Stimulated activated naive B cell treated with anti-CD40 and anti-IgM and Interleukin-4, amounts not matched to agents 10 μg/mL and 1 μg/mL and 100 μg/mL, for 72 hours (primary cell): ENCODE data around the gene CNOT1.
"Not testable (repeated sequence)": the region's sequence is repeated elsewhere in the genome, so short reads cannot be mapped to it uniquely, and the experiment has no call there.

Experiments used
- ATAC-seq, 2 donors: fragments of 150-1000 bp; cut with Tn5 transposase; replicated peaks; 2 replicates each; pipeline ENCODE4 v1.10.0; 2021; ENCODE audit warnings: moderate library complexity in 1 of 2
- DNase-seq: peaks from one replicate; pipeline ENCODE4 v3.0.0; 2021
- H3K27ac Mint-ChIP-seq: one replicate; pipeline ENCODE4 v1.8.0; 2022; ENCODE audit warnings: mild to moderate bottlenecking, mixed read lengths
- H3K27me3 Mint-ChIP-seq, 2 donors: one replicate each; pipeline ENCODE4 v1.8.0; 2022; ENCODE audit warnings: mixed read lengths in 2 of 2
- H3K36me3 Mint-ChIP-seq, 2 donors: one replicate each; pipeline ENCODE4 v1.8.0; 2022; ENCODE audit warnings: mixed read lengths in 2 of 2, mild to moderate bottlenecking in 1 of 2
- H3K4me1 Mint-ChIP-seq, 2 donors: one replicate each; pipeline ENCODE4 v1.8.0; 2022; ENCODE audit warnings: mixed read lengths in 2 of 2, mild to moderate bottlenecking in 1 of 2
- H3K4me3 Mint-ChIP-seq, 2 donors: one replicate each; pipeline ENCODE4 v1.8.0; 2022; ENCODE audit warnings: mild to moderate bottlenecking in 2 of 2, mixed read lengths in 2 of 2, moderate library complexity in 1 of 2
- H3K9me3 Mint-ChIP-seq, 2 donors: one replicate each; pipeline ENCODE4 v1.8.0; 2022; ENCODE audit warnings: mixed read lengths in 2 of 2, mild to moderate bottlenecking in 1 of 2

Gene CNOT1

GRCh38 chr16:58620396-58620795 lies 9.2 kb downstream of the CNOT1 start:
- H3K4me3 Mint-ChIP-seq = no peak overlapping the region
- ATAC-seq = no peak
- no peaks in the 10 kb centered on the region for H3K9me3 Mint-ChIP-seq
- H3K36me3 Mint-ChIP-seq = peaks cover 28 to 31% of the 10 kb centered on the region in 2 donors
- no peaks in the 10 kb centered on the region for H3K27me3 Mint-ChIP-seq
- DNase-seq = no peak
- H3K4me1 Mint-ChIP-seq = peaks cover 12 to 18% of the 10 kb centered on the region in 2 donors
- H3K27ac Mint-ChIP-seq = no peak overlapping the region

GRCh38 chr16:58615280-58615679 lies 14.3 kb downstream of the CNOT1 start:
- no peaks in the 10 kb centered on the region for H3K9me3 Mint-ChIP-seq
- no peaks in the 10 kb centered on the region for H3K27me3 Mint-ChIP-seq
- DNase-seq (no peak), ATAC-seq (no peak)
- peaks cover 13 to 22% of the 10 kb centered on the region in 2 donors for H3K4me1 Mint-ChIP-seq
- H3K36me3 Mint-ChIP-seq = peaks cover 22 to 24% of the 10 kb centered on the region in 2 donors
- no peak overlapping the region for H3K27ac Mint-ChIP-seq
- no peak overlapping the region for H3K4me3 Mint-ChIP-seq

GRCh38 chr16:58614860-58615259 lies 14.8 kb downstream of the CNOT1 start:
- no peak for DNase-seq
- no peaks in the 10 kb centered on the region for H3K9me3 Mint-ChIP-seq
- H3K27ac Mint-ChIP-seq = no peak overlapping the region
- H3K4me3 Mint-ChIP-seq = no peak overlapping the region
- H3K27me3 Mint-ChIP-seq = no peaks in the 10 kb centered on the region
- H3K4me1 Mint-ChIP-seq = peaks cover 10 to 22% of the 10 kb centered on the region in 2 donors
- ATAC-seq = no peak
- H3K36me3 Mint-ChIP-seq = peaks cover 22 to 23% of the 10 kb centered on the region in 2 donors

GRCh38 chr16:58614212-58614611 lies 15.4 kb downstream of the CNOT1 start:
- H3K27ac Mint-ChIP-seq = no peak overlapping the region
- no peaks in the 10 kb centered on the region for H3K9me3 Mint-ChIP-seq
- H3K4me1 Mint-ChIP-seq = peaks cover 9 to 20% of the 10 kb centered on the region in 2 donors
- no peak for ATAC-seq
- peaks cover 19% of the 10 kb centered on the region in 2 donors for H3K36me3 Mint-ChIP-seq
- DNase-seq = no peak
- H3K4me3 Mint-ChIP-seq = no peak overlapping the region
- H3K27me3 Mint-ChIP-seq = no peaks in the 10 kb centered on the region

GRCh38 chr16:58612965-58613364 lies 16.7 kb downstream of the CNOT1 start:
- ATAC-seq, H3K9me3 Mint-ChIP-seq, H3K27ac Mint-ChIP-seq, H3K4me3 Mint-ChIP-seq, DNase-seq, H3K27me3 Mint-ChIP-seq: not testable (repeated sequence)
- peaks cover 24 to 25% of the 10 kb centered on the region in 2 donors for H3K36me3 Mint-ChIP-seq
- H3K4me1 Mint-ChIP-seq = peaks cover 9 to 20% of the 10 kb centered on the region in 2 donors

- Mint-ChIP-seq H3K27me3 (no peaks in the 10 kb centered on the region), H3K4me3 (no peak overlapping the region), H3K36me3 (peaks cover 23 to 27% of the 10 kb centered on the region in 2 donors), H3K27ac (no peak overlapping the region), H3K4me1 (peaks cover 8 to 24% of the 10 kb centered on the region in 2 donors), H3K9me3 (no peaks in the 10 kb centered on the region)
- DNase-seq = no peak
- ATAC-seq = no peak
Observed at GRCh38 chr16:58608601-58609136, 21.0 kb downstream of the CNOT1 start.

- Mint-ChIP-seq H3K27ac (no peak overlapping the region), H3K4me1 (peaks cover 13 to 25% of the 10 kb centered on the region in 2 donors)
Observed at GRCh38 chr16:58605562-58605961, 24.1 kb downstream of the CNOT1 start.

GRCh38 chr16:58591083-58591482 lies 38.5 kb downstream of the CNOT1 start:
- Mint-ChIP-seq H3K4me1 (peaks cover 6 to 28% of the 10 kb centered on the region in 2 donors), H3K27ac (no peak overlapping the region), H3K36me3 (peaks cover 49 to 57% of the 10 kb centered on the region in 2 donors), H3K27me3 (no peaks in the 10 kb centered on the region), H3K9me3 (no peaks in the 10 kb centered on the region), H3K4me3 (no peak overlapping the region)
- ATAC-seq (no peak), DNase-seq (no peak)

More at GRCh38 chr16:58605562-58605961, 24.1 kb downstream of the CNOT1 start:
- ATAC-seq = no peak
- H3K27me3 Mint-ChIP-seq = no peaks in the 10 kb centered on the region
- no peak overlapping the region for H3K4me3 Mint-ChIP-seq
- H3K36me3 Mint-ChIP-seq = peaks cover 17 to 30% of the 10 kb centered on the region in 2 donors
- H3K9me3 Mint-ChIP-seq = no peaks in the 10 kb centered on the region
- no peak for DNase-seq

- Mint-ChIP-seq H3K27me3 (no peaks in the 10 kb centered on the region), H3K9me3 (no peaks in the 10 kb centered on the region), H3K4me1 (peaks cover 0 to 13% of the 10 kb centered on the region in 2 donors), H3K27ac (no peak overlapping the region), H3K36me3 (peaks cover 50 to 54% of the 10 kb centered on the region in 2 donors), H3K4me3 (no peak overlapping the region)
- ATAC-seq (no peak), DNase-seq (no peak)
Observed at GRCh38 chr16:58589326-58589905, 40.2 kb downstream of the CNOT1 start.

GRCh38 chr16:58588406-58588805 lies 41.2 kb downstream of the CNOT1 start:
- H3K27me3 Mint-ChIP-seq = no peaks in the 10 kb centered on the region
- H3K36me3 Mint-ChIP-seq = peaks cover 46 to 50% of the 10 kb centered on the region in 2 donors
- no peak overlapping the region for H3K4me3 Mint-ChIP-seq
- no peak for ATAC-seq
- peaks cover 0 to 13% of the 10 kb centered on the region in 2 donors for H3K4me1 Mint-ChIP-seq
- H3K27ac Mint-ChIP-seq = peak overlapping the region; percentile 65
- H3K9me3 Mint-ChIP-seq = no peaks in the 10 kb centered on the region
- DNase-seq = no peak

GRCh38 chr16:58586340-58587030 lies 43.1 kb downstream of the CNOT1 start:
- Mint-ChIP-seq H3K4me1 (peaks cover 0 to 13% of the 10 kb centered on the region in 2 donors), H3K27ac (no peak overlapping the region)

GRCh38 chr16:58584831-58585505 lies 44.7 kb downstream of the CNOT1 start:
- no peak for ATAC-seq
- Mint-ChIP-seq H3K4me1 (peaks cover 0 to 3% of the 10 kb centered on the region in 2 donors), H3K27me3 (no peaks in the 10 kb centered on the region), H3K9me3 (no peaks in the 10 kb centered on the region), H3K4me3 (no peak overlapping the region), H3K36me3 (peaks cover 28 to 40% of the 10 kb centered on the region in 2 donors), H3K27ac (no peak overlapping the region)
- DNase-seq = no peak

More at GRCh38 chr16:58586340-58587030, 43.1 kb downstream of the CNOT1 start:
- ATAC-seq (no peak), DNase-seq (no peak)
- Mint-ChIP-seq H3K4me3 (no peak overlapping the region), H3K9me3 (no peaks in the 10 kb centered on the region), H3K36me3 (peaks cover 39 to 42% of the 10 kb centered on the region in 2 donors), H3K27me3 (no peaks in the 10 kb centered on the region)

GRCh38 chr16:58582971-58583765 lies 46.5 kb downstream of the CNOT1 start:
- H3K9me3 Mint-ChIP-seq = no peaks in the 10 kb centered on the region
- no peak for ATAC-seq
- DNase-seq = no peak
- H3K4me1 Mint-ChIP-seq = no peaks in the 10 kb centered on the region
- no peak overlapping the region for H3K27ac Mint-ChIP-seq
- peaks cover 28 to 42% of the 10 kb centered on the region in 2 donors for H3K36me3 Mint-ChIP-seq
- no peaks in the 10 kb centered on the region for H3K27me3 Mint-ChIP-seq
- H3K4me3 Mint-ChIP-seq = no peak overlapping the region

- Mint-ChIP-seq H3K27ac (no peak overlapping the region), H3K4me3 (no peak overlapping the region), H3K36me3 (peaks cover 30 to 47% of the 10 kb centered on the region in 2 donors), H3K9me3 (no peaks in the 10 kb centered on the region), H3K4me1 (no peaks in the 10 kb centered on the region), H3K27me3 (no peaks in the 10 kb centered on the region)
- ATAC-seq (no peak), DNase-seq (no peak)
Observed at GRCh38 chr16:58582133-58582532, 47.5 kb downstream of the CNOT1 start.
